DMS114 treated with DMSO at 0.1 percent for 48 hours (cell line): ENCODE results near the gene NRG2.

Experiments used
- DNase-seq: peaks from one replicate; lab custom pipeline; 2025; ENCODE audit not compliant: unreplicated experiment; lab: John Stamatoyannopoulos, UW

NRG2 gene

DNA sequence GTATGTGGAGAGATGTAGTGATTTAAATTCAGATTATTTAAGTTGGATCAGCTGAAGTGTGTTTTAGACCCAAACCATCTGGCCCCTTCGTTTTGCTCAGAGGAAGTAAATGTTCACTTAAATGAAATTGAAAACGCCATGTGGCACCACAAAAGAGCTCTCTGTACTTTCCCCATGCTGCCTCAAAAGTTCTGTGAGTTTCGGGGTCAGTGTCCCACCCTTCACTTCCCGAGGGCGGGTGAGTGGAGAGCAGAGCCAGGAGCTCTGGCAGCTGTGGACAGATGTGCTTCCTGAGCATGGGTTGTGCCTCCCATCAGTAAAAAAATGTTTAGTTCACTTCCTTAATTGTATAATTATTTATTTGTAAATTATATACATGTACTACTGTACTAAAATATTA is 199.1 kb downstream of the NRG2 start:
- no peak for DNase-seq

DNA sequence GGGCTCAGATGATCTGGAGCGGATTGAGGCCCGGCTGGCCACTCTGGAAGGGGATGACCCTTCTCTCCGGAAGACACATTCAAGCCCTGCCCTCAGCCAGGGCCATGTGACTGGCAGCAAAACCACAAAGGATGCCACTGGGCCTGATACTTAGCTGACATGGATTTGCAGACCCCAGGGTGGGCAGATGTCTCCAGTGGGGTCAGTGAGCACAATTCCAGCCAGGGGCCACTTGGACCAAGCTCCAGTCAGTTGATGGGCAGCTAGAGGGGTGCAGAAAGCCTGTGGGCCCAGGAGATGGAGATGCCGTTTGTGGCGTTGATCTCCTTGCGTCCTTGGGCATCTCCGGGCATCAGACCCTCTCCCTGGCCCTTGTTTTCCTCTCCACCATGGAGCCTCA is 200.8 kb downstream of the NRG2 start:
- DNase-seq, result no peak

DNA sequence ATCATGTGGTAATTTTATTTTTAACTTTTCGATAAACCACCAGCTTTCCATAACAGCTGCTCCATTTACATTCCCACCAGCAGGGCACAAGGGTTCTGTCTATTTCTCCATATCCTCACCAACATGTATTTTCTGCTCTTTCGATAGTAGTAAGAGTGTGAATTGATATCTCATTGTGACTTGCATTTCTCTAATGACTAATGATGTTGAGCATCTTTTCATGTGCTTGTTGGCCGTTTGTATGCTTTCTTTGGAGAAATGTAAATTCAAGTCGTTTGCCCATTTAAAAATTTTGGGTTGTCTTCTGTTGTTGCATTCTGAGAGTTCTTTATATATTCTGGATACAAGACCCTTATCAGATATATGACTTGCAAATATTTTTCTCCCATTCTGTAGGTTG is 201.6 kb downstream of the NRG2 start:
- no peak for DNase-seq

DNA sequence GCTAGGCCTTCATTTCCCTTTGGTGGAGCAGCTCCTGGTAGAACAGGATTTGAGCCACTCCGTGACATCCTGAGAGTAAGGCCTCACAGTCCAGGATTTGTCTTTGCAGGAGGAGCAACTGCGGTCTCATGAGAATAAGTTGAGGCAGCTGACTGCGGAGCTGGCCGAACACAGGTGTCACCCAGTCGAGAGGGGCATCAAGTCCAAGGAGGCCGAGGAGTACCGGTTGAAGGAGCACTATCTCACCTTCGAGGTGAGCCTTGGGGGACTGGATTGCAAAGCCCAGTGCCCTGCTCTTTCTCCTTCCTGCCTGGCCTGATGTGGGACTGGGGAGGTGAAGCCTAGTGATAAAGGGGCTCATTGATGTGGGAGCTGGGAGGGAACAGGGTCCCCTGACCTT is 203.2 kb downstream of the NRG2 start:
- DNase-seq, result no peak

DNA sequence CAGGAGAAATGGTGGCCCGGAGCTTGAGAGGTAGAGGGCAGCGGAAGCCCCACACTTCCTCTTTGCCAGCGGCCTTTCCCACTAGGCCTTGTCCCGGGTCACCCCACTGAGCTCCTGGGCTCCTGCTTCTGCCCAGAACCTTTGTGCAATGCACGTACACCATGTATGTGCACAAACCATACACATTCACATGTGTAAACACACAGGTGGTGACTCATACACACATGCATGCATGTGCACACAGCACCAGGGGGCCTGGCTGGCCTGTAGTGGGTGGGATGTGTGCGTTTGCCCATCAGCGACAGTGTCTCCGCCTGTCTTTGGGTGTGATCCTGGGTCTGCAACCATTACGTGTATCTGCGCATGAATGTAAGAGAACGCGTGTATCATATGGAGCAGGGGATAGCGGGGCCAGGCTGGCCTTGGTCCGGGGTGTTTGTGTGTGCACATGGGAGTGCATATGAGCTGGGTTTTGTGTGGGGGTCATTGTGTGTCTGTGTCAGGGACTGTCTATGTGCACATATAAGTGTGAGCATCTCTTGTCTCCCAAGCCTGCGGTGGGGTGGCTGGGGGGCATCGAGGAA is 203.8 kb downstream of the NRG2 start:
- DNase-seq, result no peak

DNA sequence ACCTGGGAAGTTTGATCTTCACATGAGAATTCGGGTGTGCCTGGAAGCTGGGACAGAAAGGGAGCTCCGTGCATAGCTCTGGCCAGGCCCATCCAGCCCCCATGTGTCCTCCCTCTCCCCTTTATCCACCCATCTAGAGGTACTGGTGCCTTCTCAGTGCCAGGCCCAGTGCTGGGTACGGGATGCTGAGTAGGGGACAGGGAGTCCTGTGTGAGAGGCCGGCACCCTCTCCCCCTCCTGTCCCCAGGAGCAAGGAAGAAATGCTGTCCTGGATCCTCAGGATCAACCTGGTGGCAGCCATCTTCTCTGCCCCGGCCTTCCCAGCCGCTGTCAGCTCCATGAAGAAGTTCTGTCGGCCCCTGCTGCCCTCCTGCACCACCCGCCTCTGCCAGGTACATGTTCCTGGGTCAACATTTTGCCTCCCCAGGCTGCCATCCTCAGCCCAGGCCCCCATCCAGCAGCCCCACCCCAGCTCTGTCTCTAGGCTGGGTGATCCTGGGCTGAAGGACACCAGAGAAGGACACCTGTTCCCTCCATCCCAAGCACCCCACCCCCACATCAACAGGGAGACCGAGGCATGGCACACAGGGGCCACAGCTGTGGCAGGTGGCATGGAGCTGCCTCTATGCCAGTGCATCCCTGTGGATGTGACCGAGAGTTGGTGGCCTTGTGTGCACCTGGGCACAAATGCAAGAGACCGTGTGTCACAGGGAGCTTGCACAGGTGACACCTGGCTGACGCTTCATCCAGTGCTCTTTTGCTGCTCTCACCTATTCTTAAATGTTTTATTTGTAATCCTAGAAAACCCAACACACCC is 204.5 kb downstream of the NRG2 start:
- no peak for DNase-seq

DNA sequence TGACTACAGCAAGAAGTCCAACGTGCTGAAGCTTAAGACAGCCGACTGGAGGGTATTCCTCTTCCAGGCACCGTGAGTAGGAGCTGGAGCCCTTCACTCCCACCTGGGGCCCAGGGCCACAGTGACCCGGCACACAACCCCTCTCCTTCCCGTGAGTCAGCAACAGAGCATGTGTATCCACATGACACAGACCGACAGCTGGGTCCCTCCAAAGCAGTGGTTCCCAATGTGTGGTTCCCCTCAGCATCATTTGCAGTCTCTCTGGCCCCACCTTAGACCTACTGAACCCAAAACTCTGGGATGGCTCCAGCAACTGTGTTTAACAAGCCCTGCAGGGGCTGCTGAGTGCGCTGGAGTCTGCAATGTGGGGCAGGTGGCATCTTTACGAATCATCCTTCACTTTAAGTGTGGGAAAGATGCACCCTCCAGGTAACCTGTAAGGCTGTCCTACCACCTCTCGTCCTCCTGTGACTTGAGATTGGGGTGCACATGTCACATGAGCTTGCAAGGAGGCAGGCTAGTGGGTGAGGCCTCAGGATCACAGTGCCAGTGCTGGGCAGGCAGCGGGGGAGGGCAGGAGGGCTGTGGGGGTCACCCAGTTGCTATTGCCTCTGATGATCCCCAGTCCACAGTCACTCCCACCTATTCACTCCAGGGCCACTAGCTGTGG is 205.3 kb downstream of the NRG2 start:
- no peak for DNase-seq

DNA sequence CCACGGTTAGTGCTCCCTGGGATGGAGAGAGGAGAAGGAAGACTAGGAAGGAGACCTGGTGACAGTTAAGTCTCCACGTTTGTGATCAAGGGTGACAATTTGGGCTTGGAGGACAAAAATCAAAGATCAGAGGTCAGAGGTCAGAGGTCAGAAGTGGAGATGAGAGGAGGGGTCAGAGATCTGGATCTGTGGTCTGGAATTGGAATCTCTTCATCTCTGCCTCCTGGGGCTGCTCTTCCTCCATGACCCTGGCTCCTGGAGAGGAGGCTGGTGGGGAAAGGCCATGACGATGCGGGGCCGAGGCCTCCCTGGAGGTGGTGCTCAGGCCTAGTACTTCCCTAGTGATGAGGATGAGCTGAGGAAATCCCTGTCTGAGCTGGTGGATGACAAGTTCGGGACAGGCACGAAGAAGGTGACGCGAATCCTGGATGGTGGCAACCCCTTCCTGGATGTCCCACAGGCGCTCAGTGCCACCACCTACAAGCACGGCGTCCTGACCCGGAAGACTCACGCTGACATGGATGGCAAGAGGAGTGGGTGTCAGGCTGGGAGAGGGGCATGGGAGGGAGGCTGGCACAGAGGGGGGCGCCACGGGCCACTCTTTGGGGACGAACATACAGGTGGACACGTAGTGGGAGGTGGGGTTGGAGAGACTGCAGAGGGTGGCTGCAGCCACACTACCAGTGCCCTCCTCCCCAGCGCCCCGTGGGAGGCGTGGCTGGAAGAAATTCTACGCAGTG is 206.5 kb downstream of the NRG2 start:
- no peak for DNase-seq

DNA sequence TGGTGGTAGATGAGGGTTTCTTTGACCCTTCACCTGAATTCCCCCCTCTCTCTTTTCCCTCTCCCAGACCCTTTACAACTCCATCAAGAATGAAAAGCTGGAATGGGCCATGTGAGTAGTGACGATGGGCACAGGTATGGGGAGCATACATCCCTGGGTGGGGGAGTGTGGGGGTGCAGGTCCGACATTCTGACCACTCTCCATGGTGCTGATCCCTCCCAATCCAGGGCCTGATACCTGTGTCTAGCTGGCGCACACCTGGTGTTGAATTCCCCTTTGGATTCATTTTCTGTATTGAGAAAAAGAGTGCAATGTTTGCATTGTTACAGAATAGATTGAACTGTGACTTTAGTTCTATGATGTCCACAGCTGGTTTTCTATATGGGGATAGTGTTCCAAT is 207.4 kb downstream of the NRG2 start:
- no peak for DNase-seq

DNA sequence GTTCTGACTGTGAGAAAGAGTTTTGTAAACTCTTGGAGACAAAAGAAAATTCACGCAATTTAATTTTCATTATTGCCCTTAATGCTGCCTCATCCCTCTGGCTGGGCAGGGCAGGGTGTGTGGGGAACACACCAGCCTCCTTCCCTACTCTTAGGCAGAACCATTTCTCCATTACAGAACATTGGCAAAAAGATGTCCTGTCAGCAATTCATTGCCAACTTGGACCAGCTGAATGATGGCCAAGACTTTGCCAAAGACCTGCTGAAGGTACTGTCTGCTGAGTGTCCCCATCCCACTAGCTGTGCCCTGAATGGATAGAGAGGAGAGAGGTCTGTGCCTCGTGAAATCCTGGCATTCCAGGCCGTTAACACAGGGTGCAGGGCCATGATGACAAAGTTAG is 209.6 kb downstream of the NRG2 start:
- no peak for DNase-seq

DNA sequence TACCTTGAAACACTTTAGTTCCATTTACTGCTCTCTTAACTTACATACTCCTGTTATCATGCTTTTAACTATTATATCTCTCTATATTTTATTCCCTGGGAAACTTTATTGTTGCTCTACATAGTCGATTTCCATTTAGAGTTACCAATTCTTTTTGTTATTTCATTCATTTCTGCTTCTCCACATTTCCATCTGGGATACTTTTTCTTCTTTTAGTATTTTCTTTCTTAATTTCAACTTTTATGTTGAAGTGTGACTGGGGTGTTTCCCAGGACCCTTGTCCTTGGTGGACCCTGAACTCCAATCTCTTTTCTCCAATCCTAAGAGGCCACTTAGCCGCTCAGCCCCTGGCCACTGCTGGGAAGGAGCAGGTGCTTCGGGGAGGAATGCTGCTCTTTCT is 211.5 kb downstream of the NRG2 start:
- no peak for DNase-seq

DNA sequence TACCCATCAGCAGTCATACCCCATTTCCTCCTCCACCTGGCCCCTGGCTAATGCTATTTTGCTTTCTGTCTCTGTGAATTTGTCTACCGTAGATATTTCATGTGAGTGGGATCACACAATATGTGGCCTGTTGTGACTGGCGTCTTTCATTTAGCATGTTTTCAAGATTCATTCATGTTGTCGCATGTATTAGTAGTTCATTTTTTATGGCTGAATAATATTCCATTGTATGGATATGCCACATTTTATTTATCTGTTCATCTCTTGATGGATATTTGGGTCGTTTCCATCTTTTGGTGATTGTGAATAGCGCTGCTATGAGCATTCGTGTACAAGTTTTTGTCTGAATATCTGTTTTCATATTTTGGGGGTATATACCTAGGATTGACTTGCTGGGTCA is 213.6 kb downstream of the NRG2 start:
- no peak for DNase-seq

DNA sequence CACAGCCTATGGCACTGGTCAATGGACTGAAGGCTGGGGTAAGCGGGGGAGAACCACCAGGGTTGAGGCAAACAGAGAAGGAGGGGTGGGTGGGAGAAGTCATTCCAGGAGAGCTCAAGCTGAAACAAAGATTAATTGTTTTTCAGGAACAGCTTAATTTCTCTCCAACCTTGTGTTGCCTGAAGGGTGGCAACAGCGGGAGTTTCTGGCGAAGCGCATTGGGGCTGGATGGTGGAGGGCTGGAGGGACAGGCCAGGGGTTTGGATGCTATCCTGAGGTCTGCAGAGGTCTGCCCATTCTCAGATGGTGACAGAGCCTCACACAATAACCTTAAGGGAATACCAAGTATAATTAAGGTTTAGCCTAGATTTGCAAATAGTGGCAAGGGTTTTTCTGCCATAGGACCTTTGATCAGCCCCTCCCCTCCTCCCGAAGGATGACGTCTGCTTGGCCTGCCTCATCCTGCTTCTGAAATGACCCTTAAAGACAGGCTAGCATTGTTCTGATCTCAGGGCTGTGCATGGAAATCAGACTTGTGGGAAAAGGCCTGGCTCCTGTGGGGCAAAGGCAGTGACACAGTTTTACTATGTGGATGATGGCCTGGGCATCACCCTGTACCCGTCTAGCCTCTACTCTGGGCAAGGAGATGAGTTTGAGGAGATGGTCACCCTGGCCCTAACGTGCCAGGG is 214.7 kb downstream of the NRG2 start:
- no peak for DNase-seq

DNA sequence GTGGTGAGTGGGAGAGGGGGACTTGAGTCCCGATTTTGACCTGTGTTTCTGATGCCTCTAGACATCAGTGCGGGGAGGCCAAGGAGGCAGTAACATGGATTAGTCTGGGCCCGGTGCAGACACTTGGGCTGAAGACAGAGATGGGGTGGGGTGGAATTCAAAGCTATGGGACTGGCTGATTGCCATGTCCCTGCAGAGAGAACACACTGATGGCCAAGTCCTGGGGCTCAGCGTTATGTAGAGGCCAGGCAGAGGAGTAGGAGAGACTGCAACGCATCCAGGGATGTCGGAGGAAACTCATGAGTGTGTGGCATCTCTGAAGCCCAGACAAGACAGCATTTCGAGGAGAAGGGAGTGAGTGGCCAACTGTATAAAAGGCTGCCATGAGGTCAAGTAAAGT is 217.4 kb downstream of the NRG2 start:
- DNase-seq, result no peak

DNA sequence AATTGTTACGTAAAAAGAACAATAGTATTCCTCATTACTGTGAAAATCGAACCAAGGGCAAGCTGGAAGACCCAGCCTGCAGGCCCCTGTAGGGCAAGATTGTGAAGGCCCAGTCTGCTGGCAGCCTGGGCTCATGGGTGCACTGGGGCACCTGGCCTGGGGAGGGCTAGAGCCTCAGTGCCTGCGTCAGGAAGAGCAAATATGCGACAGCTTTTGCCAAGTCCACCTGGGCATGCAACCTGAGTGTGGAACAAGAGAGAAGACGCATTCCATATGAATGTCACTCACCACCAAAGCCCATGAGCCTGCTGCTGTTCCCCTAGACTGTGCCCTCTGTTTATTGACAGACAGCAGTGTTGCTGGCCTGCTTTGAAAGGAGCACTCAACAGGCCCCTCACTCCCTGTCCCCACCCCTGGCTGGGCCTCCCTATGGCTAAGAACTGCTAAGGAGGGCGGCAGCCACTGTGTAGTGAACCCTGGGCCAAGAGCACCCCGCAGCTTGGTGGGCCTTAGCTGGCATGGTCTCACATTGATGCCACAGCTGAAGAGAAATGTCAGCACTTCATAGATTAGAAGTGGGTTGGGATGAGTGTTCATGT is 219.2 kb downstream of the NRG2 start:
- no peak for DNase-seq

DNA sequence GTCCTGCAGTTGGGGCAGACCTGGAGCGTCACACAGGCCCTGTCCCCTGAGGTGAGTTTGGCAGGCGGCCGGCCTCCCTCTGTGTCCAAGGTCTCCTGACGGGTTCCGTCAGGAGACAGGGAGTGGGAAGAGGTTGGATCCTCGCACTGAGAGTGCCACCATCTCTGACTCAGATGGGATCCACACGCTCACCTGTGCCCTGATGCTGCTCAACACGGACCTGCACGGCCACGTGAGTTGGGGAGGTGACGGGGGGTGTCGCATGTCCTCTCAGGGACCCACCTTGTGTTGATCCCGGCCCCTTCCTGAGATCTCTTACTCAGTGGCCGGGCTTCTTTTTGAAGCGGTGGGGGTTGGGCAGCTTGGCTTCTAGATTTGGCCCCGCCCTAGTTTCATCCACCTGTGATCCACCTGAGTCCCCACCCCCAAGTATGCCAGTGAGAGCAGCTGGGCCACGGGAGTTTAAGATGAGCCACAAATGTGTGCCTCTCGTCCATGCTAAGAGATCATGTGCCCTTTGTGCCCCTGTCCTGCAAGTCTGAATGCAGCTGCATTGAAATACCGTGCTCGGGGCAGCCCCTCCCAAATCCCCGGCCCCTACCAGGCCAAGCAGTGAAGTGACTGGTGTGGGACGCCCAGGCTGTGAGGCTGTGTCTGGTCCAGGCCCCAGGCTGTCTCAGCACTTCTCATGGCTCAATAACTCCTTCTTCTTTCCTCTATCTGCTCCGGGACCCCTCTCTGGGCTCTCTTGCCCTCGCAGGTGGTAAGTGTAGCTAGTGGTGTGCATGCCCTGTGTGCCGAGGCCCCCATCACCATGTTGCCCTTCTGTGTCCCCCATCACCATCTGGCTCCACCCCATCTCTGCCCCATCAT is 220.3 kb downstream of the NRG2 start:
- DNase-seq, result no peak

DNA sequence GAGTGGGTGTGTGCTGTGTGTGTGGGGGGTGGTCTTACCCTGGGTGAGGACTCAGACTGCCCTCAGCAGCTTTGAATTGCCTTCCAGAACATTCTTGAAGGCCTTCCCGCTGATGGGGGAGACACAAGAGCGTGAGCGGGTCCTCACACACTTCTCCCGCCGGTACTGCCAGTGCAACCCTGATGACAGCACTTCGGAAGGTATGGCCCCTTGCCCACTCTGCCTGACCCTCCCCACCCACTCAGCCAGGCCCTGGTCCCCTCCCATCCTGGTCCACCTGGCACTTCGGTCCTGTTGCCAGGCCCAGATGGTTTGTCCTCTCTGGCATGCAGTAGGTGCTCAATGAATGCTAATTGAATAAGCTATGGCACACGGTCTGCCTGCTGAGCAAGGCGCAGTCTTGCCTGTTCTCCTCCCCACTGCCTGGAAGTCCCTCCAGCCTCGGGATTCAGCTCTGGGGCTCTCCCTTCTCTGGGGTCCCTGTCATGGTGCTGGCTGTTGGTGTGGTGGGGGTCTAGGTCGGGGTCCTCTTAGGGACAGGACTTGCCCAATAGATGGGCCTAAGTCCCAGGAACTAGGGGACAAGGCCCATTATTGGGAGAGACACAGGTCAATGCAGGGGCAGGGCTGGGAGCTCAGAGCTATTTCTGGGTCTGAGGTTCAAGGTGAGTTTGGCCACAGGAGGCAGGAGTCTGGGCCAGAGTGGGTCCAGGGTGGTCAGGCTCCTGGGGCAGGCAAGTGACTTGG is 221.1 kb downstream of the NRG2 start:
- no peak for DNase-seq

DNA sequence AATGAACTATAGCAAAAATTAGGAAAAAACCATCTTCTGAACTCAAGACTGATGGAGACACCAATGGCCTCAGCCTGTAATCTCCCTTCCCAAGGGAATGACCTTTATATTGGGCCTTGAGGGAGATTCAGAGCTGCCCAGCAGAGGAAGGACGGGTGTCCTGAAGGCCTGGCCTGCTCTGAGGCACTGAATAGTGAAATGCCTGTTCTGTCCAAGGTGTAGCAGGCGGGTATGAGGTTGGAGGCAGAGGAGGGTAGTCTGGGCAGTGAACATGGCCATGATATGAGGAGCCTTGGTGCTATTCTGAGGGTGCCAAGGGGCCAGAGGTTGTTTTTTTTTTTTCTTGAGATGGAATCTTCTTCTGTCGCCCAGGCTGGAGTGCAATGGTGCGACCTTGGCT is 222.5 kb downstream of the NRG2 start:
- no peak for DNase-seq

DNA sequence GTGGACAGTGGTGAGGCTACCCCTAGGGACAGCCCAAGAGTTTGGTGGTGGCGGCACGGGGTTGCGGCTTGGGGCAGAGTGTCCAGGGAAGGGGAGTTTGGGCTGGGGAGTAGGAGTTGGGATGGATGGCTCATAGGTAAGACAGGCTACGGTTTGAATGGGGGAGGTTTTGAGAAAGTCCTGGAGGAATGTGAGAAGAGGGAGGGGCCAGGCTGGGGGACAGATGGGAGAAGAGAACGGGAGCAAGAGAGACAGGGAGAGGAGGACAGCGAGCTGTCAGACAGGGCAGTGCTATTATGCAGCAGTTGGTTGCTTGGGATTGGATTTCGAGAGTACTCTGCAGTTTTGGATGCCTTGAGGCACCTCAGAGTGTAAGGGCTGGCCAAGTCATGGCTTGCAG is 223.0 kb downstream of the NRG2 start:
- DNase-seq, result no peak
